ENCODE measurements around the gene APBA2.

- TF ChIP-seq CTCF (IDR thresholded peaks at IDR 0.05) = no peak
- TF ChIP-seq POLR2AphosphoS5 (IDR thresholded peaks at IDR 0.05) = no peak
- TF ChIP-seq POLR2A (IDR thresholded peaks at IDR 0.05; ENCODE audit: low read depth) = no peak
- TF ChIP-seq EP300 (IDR thresholded peaks at IDR 0.05) = no peak
Observed at GRCh38 chr15:28876845-28877185, 9.0 kb upstream of the APBA2 start.
